Left ventricle myocardium superior (tissue), 1 donor: ENCODE results near the gene DCLRE1B. TPM values are rescaled to one million over a fixed set of nuclear protein-coding genes. Genes with fewer than 3 reads are reported as not detected.
A peak's percentile ranks its signal among the peaks of the same experiment; 100 is the strongest.

Source experiments
- ATAC-seq: fragments of 200-7000 bp; cut with Tn5 transposase; one replicate; pipeline ENCODE4 v1.9.1; 2020; ENCODE audit warnings: mild to moderate bottlenecking, moderate library complexity
- DNase-seq: peaks from one replicate; pipeline ENCODE4 v3.0.0-alpha.2; 2020
- intact Hi-C: fragments of 100-400 bp; cut with micrococcal nuclease; formaldehyde crosslinking; loops from one replicate; pipeline ENCODE4 v1.11.0; 2022
- total RNA-seq: library from RNA; stranded (reverse); fragmentation: NEBNext Ultra II Directional; extraction: Animal tissue kit (Norgen Biotek cat#: 25700); gene quantifications from one replicate; pipeline ENCODE4 v1.2.1, GENCODE V29; 2021
- donor health status: DM: no; HTN: yes; CAD: no; lungs with severe emphysema.

The DCLRE1B gene
- total RNA-seq, 1 donor from 2014 or later = 1.9 TPM

DNA sequence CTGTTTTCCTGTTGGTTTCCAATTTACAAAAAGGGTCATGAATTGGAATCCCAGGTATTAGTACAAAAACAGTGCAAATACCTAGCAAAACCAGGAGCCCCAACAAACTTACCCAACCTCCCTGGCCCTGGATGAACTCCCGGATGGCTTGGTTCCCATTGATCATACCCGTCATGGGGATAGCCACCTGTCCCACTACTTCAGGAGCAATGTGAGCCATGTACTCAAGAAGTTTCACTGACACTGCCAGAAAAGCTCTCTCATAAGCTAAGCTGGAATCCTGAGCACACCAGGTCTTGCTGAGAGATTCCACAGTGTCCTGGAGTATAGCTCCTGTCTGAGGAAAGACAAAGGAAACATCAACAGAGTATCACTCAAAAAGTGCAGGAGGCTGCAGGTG is 23.5 kb upstream of the DCLRE1B start:
- intact Hi-C loops = no loop called here
- ATAC-seq (no peak), DNase-seq (no peak)

DNA sequence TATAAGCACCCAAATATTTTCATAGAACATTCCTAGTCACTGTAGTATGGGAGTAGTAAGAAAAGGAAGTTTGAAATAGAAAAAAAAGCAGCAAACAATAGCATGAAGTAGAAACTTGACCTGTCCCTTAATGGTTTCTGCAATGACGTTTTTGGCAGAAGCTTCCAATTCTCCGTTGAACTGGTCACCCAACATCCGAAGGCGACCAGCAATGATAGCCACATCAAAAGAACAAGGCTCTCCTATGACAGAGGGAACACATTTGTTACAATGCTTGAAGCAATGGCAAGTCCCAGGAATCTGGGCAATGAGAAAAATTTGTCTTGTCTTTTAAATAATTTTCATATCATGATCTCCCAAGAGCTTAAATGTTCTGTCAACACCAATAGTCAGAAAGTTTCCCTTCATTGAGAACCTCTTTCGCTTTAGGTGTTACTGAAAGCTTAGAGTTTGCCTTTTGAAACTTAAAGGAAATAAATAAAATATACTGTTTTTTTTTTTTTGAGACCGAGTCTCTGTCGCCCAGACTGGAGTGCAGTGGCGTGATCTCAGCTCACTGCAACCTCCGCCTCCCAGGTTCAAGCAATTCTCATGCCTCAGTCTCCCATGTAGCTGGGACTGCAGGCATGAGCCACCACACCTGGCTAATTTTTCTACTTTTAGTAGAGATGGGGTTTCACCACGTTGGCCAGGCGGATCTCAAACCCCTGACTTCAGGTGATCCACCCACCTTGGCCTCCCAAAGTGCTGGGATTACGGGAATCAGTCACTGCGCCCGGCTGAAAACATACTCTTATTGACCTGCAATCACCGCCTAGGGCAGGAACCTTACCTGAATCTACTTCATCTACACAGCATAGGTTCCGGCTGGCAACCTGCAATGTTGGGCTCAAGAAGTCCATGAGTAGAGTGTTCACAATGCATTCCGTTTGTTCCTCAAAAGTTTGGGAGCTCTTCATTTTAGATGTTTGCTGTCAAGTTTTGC is 18.4 kb upstream of the DCLRE1B start:
- ATAC-seq (no peak), DNase-seq (no peak)
- intact Hi-C loops = no loop called here

DNA sequence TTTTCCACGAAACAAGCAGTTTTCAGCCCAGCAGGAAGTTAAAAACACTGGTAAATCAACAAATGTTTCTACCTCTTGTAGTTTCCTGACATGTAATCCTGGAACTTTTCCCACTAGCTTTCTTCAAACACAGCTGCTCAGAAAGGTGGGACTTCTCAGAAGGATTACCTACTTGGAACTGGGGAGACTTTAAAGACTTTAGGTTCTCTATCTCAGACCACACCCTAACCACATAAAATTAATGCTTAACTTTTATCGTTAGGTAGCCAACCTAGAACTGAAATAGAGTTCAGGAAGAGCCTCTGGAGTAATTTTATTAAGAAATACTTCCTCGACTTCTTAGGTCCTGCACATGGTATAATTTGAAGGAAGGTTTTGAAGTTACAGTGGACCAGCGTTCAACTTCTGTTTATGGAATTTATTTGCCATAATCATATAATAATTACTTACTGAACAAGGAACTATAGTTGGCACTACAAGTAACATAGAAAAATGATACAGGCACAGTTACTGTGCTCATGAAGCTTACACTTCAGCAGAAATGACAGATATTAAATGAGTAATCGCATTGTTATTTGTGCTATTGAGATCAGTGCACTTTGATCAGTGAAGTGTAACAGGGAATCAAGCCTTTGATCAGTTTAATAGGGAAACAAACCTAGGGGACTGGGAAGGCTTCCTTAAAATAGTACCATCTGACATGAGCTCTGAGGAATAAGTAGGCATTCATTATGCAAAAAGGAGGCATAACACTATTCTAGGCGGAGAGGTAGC is 17.5 kb upstream of the DCLRE1B start, which contains the start of gene BCL2L15:
BCL2L15 (minus strand) TSS at position 180 of the 774 bp plus-strand sequence. CDS start 206 bp downstream, outside the sequence.
- ATAC-seq = no peak
- intact Hi-C loops = no loop called here
- DNase-seq = no peak

DNA sequence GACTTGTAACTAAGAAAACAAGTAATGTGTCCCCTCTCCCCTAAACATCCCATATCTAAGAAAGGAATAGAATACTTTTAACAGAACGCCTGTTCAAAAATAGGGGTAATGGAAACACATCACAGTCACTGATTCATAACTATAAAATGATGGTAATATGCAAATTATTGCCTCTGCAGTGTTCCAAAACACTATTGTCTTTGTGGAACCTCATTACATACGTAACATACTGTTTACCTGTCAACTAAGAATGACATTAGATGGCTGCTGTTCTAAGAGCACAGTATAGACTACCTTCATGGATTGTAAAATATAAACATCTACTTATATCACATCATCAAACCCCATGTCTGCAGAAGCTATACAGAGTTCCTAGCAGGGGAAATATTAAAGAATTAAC is 14.3 kb upstream of the DCLRE1B start:
- intact Hi-C loops = no loop called here
- no peak for ATAC-seq
- DNase-seq = no peak

DNA sequence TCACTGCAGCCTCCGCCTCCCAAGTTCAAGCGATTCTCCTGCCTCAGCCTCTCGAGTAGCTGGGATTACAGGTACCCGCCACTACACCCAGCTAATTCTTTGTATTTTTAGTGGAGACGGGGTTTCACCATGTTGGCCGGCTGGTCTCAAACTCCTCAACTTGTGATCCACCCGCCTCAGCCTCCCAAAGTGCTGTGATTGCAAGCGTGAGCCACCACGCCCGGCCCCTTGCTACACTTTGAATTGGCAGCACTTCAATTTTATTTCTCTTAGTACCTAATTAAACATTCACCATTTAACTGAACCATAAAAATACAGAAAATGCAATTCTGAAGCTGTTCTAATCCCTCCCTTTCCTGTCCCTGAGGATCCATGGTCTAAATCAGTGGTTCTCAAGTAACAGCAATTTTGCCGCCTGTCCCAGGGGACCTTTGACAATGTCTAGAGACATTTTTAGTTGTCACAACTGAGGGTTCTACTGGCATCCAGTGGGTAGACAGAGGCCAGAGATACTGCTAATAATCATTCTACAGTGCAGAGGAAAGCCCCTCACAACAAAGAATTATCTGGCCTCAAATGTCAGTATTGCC is 13.4 kb upstream of the DCLRE1B start:
- intact Hi-C loops = no loop called here

DNA sequence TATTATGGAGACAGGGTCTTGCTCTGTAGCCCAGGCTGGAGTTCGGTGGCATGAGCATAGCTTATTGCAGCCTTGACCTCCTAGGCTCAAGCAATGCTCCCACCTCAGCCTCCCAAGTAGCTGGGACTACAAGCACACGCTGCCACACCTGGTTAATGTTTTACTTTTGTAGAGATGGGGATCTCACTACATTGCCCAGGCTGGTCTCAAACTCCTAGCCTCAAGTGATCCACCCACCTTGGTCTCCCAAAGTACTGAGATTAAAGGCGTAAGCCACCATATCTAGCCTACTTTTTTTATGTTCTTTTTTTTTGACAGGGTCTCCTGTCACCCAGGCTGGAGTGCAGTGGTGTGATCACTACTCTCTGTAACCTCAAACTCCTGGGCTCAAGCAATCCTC is 11.9 kb upstream of the DCLRE1B start:
- intact Hi-C loops = no loop called here
- no peak for ATAC-seq
- no peak for DNase-seq

More for the DNA sequence above, 13.4 kb upstream of the DCLRE1B start:
- ATAC-seq (no peak), DNase-seq (no peak)

DNA sequence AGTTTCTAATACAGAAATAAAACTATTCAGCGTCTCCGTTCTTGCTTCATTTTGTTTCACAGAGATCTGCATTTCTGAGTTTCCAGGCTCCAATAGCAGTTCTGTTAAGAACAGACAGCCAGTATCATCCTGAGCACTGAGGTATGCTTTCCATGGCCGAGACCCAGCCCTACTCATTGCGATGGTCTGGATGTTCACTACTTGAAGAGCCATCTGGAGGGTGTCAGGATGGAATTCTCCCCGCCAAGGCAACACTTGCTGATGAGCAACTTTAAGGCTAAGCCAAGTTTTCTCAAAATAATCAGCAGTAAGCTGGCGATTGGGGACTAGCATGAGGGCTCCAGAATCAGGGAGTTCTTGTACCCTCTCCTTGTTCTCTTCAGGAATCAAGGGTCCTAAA is 10.0 kb upstream of the DCLRE1B start:
- DNase-seq (no peak), ATAC-seq (no peak)
- intact Hi-C loops = no loop called here

DNA sequence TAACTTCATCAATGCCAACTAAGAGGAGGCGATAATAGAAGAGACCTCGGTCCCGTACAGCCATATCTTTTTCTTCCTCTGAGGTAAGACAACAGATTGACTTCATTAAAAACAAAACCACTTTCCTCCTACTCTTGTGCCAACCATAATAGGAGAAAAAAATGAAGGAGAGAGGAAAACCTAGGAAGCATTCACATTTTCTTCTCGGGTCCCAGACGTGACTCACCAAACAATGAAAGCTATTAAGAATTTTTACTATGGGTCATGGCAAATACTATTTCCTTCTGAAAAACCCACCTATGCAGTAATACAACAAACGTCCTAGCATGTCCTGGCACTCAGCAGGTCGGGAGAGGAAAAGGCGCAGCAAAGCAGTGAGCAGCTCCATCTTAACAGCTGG is 9.2 kb upstream of the DCLRE1B start:
- intact Hi-C loops = no loop called here
- ATAC-seq (no peak), DNase-seq (no peak)

DNA sequence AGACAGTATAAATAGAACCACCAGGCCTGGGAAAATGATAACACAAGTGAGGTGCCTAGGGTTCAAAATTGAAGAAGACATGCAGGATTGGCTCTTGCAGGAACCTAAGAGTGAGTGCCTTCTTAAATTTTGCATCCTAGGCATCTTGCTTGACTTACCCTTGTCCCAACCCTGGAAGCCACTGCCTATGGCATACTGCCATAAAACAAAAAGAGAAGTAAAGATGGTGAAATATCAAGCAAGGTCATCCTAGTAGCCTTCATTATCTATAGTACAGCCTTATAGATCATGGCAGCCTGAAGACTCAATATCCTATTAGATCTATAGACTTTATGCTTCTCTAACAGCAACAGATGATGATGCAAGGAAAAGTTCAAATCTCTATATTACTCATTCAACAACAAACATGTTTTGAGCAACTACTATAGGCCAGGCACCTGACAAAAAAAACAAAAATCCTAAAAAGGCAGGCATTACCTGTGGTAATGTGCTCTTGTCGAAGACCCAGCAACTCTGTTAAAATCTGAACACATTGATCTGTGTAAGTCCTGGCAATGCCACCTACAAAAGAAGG is 6.8 kb upstream of the DCLRE1B start:
- ATAC-seq = no peak
- intact Hi-C loops = no loop called here
- DNase-seq = no peak

DNA sequence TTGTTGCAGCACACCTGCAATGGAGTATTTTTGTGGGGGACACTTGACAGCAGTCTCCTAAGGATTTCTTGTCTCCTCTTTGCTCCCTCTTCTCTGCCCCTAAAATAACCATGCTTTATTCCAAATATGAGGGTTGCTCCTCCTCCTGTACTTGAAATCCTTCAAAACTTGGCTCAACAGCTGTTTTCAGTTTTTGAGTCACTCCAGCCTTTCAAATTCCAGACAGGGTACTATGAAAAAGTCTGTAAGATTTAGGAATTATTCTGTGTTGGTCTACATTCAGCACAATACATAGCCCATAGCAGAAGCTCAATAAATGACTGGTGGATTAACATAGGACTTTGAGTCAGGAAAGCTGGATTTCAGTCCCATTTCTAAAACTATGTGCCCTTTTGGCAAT is 6.0 kb upstream of the DCLRE1B start:
- ATAC-seq = no peak

DNA sequence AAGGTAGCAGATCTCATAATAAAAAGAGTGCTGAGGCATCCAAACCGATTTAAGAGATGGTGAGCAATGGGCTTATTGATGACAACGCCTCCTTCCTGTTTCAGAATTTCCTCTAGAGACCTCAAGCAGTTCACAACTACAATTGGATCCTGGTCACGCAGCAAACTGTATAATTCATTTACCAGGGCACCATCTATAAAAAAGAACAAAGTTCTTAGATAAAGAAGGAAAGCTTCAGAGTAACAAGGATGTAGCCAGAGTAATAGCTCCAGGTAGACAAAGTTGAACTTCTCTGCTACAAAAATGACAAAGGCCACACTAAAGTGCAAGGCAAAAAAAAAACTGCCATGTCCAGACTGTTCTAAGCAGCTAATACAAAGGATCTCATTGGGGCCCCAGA is 3.9 kb upstream of the DCLRE1B start:
- intact Hi-C loops = no loop called here
- DNase-seq = no peak
- ATAC-seq = no peak

More for the DNA sequence above, 6.0 kb upstream of the DCLRE1B start:
- DNase-seq = no peak
- intact Hi-C loops = no loop called here

DNA sequence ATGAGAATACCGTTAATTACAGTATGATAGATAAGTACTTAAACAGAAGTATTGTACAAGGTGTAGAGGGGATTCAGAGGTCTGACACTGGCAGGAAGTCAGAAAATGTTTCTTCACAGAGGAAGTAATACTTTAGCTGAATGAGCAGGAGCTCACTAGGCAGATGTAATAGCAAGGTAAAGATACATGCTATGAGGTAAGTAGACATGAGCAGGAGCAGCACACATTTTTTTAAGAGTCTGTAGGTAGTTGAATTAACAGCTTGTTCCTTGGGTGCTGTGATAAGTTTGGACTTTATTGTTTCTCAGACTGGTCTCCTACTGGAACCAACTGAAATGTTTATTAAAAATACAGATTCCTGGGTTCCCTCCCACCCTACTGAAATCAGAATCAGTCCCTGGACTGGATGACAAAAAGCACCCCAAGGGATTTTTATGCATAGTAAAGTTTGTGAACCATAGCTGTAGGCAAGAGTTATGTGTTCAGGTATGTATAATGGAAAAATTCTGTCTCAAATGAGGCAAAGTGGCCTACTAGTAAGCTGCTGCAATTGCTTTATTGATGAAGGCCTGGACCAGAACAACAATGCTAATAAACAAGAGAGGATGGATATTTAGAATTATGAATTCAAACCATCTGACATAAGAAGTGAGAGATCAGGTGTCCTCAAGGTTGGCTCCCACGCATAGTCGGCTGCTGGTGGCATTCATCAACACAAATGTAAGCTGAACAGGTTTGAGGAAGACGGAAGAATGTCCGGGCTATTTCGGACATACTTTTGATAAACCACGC is 1.4 kb upstream of the DCLRE1B start:
- no peak for DNase-seq
- no peak for ATAC-seq
- intact Hi-C loops = no loop called here

DNA sequence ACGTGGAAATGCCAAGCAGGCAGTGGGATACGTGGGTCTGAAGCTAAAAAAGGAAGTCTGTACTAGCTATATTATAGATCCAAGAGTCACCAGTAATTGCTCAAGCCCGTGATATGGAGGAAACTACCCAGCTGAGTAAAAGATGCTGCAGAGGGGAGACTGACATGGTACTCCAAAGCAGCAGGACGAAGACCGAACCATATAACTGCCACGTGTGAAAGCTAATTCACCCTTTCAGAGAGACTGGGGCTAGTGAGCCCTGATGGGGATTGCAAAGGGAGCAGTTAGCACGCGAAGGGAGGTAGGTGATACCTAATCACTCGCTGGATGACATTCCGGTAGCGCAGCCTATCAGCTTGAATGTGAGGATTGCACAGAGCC is 843 bp upstream of the DCLRE1B start:
- DNase-seq (no peak), ATAC-seq (no peak)
- intact Hi-C loops = no loop called here

DNA sequence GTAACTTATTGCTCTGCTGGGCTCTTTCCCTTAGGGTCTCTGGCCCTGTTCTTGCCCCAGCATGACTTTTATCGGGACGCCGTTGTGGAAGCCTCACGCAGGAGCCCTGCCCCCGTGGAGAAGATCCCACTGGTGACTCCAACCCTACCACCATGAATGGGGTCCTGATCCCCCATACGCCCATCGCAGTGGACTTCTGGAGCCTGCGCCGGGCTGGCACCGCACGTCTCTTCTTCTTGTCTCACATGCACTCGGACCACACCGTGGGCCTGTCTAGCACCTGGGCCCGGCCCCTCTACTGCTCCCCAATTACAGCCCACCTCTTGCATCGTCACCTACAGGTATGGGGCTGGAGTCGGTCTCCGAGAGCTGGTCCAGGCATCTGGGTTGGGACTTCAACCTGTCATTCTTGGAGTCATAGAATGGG is 322 bp downstream of the DCLRE1B start:
- no peak for ATAC-seq
- peak; percentile 58 for DNase-seq
- intact Hi-C loops = no loop called here

DNA sequence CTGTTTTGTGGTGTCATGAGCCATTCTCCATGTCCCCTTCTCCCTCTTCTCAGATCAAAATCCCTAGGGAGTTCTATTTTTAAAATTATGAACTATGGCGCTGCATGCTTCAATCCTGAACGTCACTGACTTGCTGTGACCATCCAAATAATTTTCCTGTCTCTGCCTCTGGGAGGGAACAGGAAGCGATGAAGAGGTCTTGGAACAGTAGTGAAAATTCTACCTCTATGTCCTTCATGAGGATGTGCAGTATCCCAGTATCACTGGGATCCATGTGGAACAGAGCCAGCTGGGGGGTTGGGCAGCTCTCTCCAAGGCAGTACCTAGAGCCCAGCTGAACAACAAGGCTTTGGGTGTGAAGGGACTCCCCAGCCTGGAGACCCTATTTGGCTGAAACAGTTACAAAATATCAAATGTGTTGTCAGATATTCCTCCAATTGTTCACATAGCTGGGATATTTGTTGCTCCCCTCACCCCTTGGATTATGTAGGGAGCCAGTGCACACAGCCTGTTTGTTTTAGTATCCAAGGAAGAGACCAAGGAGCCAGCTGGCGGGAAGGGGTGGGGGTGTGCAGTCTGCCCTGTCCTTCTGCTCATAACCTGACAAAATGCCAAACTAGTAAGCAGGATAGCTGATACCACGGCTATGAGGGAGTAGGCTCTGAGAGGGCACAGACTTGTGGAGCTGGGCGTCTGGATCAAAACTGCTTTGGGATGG is 7.6 kb downstream of the DCLRE1B start:
- DNase-seq (peak; percentile 54), ATAC-seq (peak; percentile 94)
- intact Hi-C loops = no loop called here

DNA sequence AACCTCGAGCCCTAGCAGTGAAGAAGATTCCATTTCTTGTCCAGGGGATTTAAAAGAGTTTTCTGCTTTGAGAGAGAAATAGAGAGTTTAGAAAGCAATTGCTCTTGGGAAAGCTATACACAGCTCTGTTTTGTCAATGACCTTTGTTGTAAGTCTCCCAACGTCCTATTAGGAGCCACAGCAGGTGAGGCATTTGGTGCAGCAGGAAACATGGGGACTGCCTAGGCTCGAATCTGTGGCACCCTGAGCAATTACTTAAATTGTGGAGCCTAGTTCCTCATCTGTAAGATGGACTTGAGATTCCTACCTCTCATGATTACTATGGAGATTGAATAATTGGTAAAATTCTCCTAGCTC is 8.2 kb downstream of the DCLRE1B start:
- intact Hi-C loops = no loop called here
- ATAC-seq (peak; percentile 50), DNase-seq (no peak)

DNA sequence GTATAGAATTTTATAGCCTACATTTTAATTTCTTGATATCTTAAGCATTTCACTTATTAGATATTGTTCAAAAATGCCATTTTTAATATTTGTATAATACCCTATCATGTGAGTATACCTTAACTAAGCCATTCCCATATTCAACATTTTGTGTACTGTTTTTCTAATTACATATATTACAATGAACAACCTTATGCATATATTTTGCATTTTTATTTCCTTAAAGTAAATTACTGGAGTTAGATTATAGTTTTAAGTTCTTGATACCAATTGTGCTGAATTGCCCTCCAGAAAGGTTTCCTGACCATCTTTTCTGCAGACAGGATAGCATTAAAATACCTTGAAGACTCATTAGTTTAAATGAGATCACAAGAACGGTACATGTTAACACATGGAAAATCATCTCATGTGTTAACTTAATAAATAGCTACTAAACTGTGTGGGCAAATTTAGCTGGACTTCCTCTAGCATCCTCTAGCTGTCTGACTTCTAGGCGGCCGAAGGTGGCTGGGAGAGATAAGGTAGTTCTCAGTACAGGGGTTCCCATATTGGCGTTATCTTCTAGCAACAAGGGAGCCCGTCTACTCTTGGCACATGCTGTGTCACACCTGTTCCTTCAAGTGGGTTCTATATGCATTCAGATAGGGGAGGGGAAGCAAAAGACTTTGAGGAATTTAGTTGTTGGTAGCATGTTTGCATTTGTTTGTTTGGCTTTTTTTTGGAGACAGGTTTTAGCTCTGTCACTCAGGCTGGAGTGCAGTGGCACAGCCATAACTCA is 8.9 kb downstream of the DCLRE1B start:
- ATAC-seq = no peak
- intact Hi-C loops = no loop called here
- DNase-seq = no peak
